ENCODE results near the gene PARP11. TPM values are rescaled to one million over a fixed set of nuclear protein-coding genes. Genes with fewer than 3 reads are reported as not detected.

The PARP11 gene
- total and polyA plus RNA-seq, 11 donors, result 1.5 to 10.5 (median 5.1) TPM

DNA sequence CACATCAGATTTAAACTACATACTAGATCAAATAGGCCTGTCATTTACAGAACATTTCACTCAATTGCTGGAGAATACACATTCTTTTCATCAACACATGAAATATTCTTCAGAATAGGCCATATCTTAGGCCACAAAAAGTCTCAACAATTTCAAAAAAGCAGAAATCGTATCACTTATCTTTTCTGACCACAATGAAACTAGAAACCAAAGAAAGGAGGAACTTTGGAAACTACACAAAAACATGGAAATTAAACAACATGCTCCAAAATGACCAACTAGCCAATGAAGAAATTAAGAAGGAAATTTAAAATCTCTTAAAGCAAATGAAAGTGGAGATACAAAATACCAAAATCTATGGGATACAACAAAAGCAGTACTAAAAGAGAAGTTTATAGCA lies 35.1 kb downstream of the PARP11 start:
- intact Hi-C loops (cut with DNase I), result no loop called here
- DNase-seq (no peak), ATAC-seq (no peak)
- peaks cover 0 to 12% (median 0%) of the 10 kb centered on the region in 12 donors for H3K9me3 ChIP-seq
- WGBS, 4 donors, result 77 to 83% (median 80%) methylated on average over 1 of the region's 1 CpG
- H3K27me3 ChIP-seq, result no peaks in the 10 kb centered on the region
- peaks cover 0 to 6% (median 0%) of the 10 kb centered on the region in 9 donors for H3K36me3 ChIP-seq
- H3K4me3 ChIP-seq, result peak overlapping the region in 1 of 12 donors; percentile 47
- H3K4me1 ChIP-seq, result peaks cover 0 to 18% (median 0%) of the 10 kb centered on the region in 12 donors
- TF ChIP-seq, protein P1, sequence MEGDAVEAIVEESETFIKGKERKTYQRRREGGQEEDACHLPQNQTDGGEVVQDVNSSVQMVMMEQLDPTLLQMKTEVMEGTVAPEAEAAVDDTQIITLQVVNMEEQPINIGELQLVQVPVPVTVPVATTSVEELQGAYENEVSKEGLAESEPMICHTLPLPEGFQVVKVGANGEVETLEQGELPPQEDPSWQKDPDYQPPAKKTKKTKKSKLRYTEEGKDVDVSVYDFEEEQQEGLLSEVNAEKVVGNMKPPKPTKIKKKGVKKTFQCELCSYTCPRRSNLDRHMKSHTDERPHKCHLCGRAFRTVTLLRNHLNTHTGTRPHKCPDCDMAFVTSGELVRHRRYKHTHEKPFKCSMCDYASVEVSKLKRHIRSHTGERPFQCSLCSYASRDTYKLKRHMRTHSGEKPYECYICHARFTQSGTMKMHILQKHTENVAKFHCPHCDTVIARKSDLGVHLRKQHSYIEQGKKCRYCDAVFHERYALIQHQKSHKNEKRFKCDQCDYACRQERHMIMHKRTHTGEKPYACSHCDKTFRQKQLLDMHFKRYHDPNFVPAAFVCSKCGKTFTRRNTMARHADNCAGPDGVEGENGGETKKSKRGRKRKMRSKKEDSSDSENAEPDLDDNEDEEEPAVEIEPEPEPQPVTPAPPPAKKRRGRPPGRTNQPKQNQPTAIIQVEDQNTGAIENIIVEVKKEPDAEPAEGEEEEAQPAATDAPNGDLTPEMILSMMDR (IDR thresholded peaks at IDR 0.05), result no peak
- TF ChIP-seq POLR2A (IDR thresholded peaks at IDR 0.05), result no peak
- peak overlapping the region in 1 of 12 donors; percentile 3 for H3K27ac ChIP-seq

DNA sequence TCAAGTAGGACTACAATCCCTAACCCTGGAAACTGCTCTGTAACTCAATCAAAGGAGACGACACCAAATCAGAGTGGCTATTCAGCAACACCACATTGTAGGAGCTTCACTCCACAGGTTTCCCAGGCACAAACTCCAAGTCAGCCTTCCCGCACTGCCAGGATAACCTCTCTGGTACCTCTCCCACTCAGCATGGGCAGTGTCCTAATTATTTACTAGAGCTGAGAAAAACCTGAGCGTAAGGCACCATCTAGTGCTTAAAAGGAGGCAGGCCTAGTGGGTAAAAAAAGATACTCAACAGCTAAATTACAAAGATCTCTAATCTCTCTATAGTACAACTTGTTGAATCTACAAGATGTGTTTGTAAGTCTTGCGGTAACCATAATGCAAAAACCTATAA lies 36.1 kb downstream of the PARP11 start:
- peaks cover 0 to 19% (median 0%) of the 10 kb centered on the region in 12 donors for H3K4me1 ChIP-seq
- 96 to 99% (median 98%) methylated on average over 4 of the region's 4 CpGs for WGBS, 4 donors
- ATAC-seq (no peak), DNase-seq (no peak)
- peaks cover 0 to 6% (median 0%) of the 10 kb centered on the region in 9 donors for H3K36me3 ChIP-seq
- peaks cover 0 to 12% (median 0%) of the 10 kb centered on the region in 12 donors for H3K9me3 ChIP-seq
- H3K27ac ChIP-seq, result no peak overlapping the region
- TF ChIP-seq, protein P1 (IDR thresholded peaks at IDR 0.05), result no peak
- no peak for TF ChIP-seq POLR2A (IDR thresholded peaks at IDR 0.05)
- H3K4me3 ChIP-seq, result no peak overlapping the region
- H3K27me3 ChIP-seq, result no peaks in the 10 kb centered on the region
- intact Hi-C loops (cut with DNase I), result no loop called here

DNA sequence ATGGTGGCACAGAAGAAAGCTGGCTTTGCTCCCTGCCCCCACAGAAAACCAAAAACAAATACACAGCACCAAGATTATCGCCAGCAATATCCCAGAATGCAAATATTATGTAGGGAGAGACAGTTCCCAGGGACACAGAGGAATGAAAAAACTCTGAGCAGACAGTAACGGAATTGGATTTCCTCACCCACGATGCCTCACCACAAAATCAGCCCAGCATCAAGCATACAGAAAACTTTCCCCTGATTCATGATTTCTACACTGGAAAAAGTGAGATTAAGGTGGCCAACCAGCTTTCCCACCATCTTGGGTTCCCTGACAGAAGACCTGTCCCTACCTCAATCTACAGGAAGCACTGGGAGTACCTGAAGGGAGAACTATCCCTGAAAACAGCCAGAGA lies 36.6 kb downstream of the PARP11 start:
- DNase-seq (no peak), ATAC-seq (no peak)
- no peaks in the 10 kb centered on the region for H3K27me3 ChIP-seq
- peaks cover 0 to 15% (median 0%) of the 10 kb centered on the region in 12 donors for H3K4me1 ChIP-seq
- intact Hi-C loops (cut with DNase I), result no loop called here
- no peak overlapping the region for H3K27ac ChIP-seq
- no peak for TF ChIP-seq POLR2A (IDR thresholded peaks at IDR 0.05)
- TF ChIP-seq, protein P1 (IDR thresholded peaks at IDR 0.05), result no peak
- peaks cover 0 to 12% (median 0%) of the 10 kb centered on the region in 12 donors for H3K9me3 ChIP-seq
- H3K36me3 ChIP-seq, result peaks cover 0 to 5% (median 0%) of the 10 kb centered on the region in 9 donors
- no peak overlapping the region for H3K4me3 ChIP-seq
- 86 to 96% (median 90%) methylated on average over 3 of the region's 3 CpGs for WGBS, 4 donors

DNA sequence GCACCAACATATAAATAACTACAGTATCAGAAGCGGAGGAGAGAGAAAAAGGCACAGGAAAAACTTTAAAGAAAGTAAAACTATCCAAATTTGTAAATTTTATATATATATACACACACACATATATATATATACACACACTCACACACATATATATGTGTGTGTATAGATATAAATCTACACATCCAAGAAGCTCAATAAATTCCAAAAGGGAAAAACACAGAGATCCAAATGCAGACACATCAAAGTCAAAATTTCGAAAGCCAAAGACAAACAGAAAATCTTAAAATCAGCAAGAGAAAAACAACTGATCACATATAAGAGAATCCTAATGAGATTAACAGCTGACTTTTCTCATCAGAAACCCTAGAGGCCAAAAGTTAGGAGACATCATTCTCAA lies 37.3 kb downstream of the PARP11 start:
- no peak for ATAC-seq
- TF ChIP-seq POLR2A (IDR thresholded peaks at IDR 0.05), result no peak
- TF ChIP-seq, protein P1 (IDR thresholded peaks at IDR 0.05), result no peak
- no peak overlapping the region for H3K27ac ChIP-seq
- H3K9me3 ChIP-seq, result peaks cover 0 to 12% (median 0%) of the 10 kb centered on the region in 12 donors
- H3K27me3 ChIP-seq, result no peaks in the 10 kb centered on the region
- peaks cover 0 to 3% (median 0%) of the 10 kb centered on the region in 9 donors for H3K36me3 ChIP-seq
- WGBS, 4 donors, result 88 to 95% (median 92%) methylated on average over 2 of the region's 2 CpGs
- intact Hi-C loops (cut with DNase I), result no loop called here
- H3K4me3 ChIP-seq, result no peak overlapping the region
- no peak for DNase-seq
- peaks cover 0 to 12% (median 0%) of the 10 kb centered on the region in 12 donors for H3K4me1 ChIP-seq
